ENCODE data around the gene AP1G1. TPM values are rescaled to one million over a fixed set of nuclear protein-coding genes. Genes with fewer than 3 reads are reported as not detected.
A peak's percentile ranks its signal among the peaks of the same experiment; 100 is the strongest.

AP1G1 gene
- total and polyA plus RNA-seq, 10 of the 15 experiments (the other 5 are each of a cell fraction or from before 2014, with no cell fraction given): 5.9 to 83.7 (median 47.8) TPM

DNA sequence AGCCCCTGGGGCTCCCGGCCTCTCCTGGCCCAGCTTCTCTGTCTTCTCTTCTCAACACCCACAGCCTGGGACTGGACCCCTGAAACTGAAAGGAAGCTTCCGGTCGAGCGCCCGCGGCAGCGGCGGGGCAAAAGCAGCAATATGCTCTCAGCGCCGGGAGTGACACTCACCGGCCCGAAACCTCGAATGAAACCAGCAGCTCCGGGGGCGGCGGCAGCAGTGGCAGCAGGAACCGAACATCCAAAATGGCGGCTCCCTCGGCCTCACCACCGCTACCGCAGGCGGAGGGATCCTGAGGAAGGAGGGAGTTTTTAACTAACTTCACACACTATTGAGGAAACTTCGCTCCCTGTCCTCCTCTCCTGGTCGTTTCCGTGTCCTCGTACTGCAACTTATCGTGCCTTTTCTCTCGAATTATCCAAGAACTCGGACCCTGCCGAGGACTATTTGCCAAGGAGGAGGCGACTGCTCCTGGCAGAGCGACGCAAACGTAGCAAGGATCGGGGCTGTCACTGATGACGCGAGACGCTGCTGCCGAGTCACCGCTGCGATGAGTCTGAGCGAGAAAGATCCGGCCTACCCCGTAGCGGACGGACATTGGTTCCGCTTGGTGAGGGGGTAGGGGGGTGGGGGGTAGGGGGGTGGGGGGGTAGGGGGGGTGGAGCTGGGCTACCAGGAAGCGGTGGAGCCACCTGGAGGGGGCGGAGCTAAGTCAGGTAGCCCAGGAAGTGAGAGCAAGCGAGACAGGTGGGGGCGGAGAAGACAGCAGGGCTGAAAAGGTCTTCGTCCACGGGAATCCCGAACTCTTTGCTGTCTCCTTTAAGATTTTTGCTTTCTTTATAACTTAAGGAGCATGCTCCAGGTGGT, at the start of gene AP1G1 (continued):
- 0 out of 2 replicates have a peak, but pooled peaks have one; percentile 76 for TF ChIP-seq GATAD2B (conservative IDR thresholded peaks at IDR 0.05; ENCODE audit: low read depth)
- TF ChIP-seq, protein P1, sequence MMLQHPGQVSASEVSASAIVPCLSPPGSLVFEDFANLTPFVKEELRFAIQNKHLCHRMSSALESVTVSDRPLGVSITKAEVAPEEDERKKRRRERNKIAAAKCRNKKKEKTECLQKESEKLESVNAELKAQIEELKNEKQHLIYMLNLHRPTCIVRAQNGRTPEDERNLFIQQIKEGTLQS (IDR thresholded peaks at IDR 0.05; ENCODE audit: borderline replicate concordance, extremely low read depth, low read depth, low read length): 0 out of 2 replicates have a peak, but pooled peaks have one; percentile 46
- peak; percentile 80 for TF ChIP-seq TCF12 (IDR thresholded peaks at IDR 0.05; ENCODE audit: low read depth, low read length)
- TF ChIP-seq, protein P2, sequence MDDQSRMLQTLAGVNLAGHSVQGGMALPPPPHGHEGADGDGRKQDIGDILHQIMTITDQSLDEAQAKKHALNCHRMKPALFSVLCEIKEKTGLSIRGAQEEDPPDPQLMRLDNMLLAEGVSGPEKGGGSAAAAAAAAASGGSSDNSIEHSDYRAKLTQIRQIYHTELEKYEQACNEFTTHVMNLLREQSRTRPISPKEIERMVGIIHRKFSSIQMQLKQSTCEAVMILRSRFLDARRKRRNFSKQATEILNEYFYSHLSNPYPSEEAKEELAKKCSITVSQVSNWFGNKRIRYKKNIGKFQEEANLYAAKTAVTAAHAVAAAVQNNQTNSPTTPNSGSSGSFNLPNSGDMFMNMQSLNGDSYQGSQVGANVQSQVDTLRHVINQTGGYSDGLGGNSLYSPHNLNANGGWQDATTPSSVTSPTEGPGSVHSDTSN (IDR thresholded peaks at IDR 0.05; ENCODE audit: insufficient replicate concordance, low read depth, low read length): peak; percentile 69
- no peak for TF ChIP-seq CHD4 (IDR thresholded peaks at IDR 0.05)
- TF ChIP-seq, protein P3, sequence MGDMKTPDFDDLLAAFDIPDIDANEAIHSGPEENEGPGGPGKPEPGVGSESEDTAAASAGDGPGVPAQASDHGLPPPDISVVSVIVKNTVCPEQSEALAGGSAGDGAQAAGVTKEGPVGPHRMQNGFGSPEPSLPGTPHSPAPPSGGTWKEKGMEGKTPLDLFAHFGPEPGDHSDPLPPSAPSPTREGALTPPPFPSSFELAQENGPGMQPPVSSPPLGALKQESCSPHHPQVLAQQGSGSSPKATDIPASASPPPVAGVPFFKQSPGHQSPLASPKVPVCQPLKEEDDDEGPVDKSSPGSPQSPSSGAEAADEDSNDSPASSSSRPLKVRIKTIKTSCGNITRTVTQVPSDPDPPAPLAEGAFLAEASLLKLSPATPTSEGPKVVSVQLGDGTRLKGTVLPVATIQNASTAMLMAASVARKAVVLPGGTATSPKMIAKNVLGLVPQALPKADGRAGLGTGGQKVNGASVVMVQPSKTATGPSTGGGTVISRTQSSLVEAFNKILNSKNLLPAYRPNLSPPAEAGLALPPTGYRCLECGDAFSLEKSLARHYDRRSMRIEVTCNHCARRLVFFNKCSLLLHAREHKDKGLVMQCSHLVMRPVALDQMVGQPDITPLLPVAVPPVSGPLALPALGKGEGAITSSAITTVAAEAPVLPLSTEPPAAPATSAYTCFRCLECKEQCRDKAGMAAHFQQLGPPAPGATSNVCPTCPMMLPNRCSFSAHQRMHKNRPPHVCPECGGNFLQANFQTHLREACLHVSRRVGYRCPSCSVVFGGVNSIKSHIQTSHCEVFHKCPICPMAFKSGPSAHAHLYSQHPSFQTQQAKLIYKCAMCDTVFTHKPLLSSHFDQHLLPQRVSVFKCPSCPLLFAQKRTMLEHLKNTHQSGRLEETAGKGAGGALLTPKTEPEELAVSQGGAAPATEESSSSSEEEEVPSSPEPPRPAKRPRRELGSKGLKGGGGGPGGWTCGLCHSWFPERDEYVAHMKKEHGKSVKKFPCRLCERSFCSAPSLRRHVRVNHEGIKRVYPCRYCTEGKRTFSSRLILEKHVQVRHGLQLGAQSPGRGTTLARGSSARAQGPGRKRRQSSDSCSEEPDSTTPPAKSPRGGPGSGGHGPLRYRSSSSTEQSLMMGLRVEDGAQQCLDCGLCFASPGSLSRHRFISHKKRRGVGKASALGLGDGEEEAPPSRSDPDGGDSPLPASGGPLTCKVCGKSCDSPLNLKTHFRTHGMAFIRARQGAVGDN (IDR thresholded peaks at IDR 0.05): peak; percentile 38; the same call in 1 of the 2 replicates
- no peak for TF ChIP-seq SUZ12 (IDR thresholded peaks at IDR 0.05; ENCODE audit: unreplicated experiment)
- TF ChIP-seq ZNF24 (IDR thresholded peaks at IDR 0.05): no peak
- peak; percentile 17; the same call in 2 of the 3 replicates for TF ChIP-seq POU2F2 (IDR thresholded peaks at IDR 0.05; ENCODE audit: borderline replicate concordance, low read depth, low read length)
- TF ChIP-seq, protein P4, sequence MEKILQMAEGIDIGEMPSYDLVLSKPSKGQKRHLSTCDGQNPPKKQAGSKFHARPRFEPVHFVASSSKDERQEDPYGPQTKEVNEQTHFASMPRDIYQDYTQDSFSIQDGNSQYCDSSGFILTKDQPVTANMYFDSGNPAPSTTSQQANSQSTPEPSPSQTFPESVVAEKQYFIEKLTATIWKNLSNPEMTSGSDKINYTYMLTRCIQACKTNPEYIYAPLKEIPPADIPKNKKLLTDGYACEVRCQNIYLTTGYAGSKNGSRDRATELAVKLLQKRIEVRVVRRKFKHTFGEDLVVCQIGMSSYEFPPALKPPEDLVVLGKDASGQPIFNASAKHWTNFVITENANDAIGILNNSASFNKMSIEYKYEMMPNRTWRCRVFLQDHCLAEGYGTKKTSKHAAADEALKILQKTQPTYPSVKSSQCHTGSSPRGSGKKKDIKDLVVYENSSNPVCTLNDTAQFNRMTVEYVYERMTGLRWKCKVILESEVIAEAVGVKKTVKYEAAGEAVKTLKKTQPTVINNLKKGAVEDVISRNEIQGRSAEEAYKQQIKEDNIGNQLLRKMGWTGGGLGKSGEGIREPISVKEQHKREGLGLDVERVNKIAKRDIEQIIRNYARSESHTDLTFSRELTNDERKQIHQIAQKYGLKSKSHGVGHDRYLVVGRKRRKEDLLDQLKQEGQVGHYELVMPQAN (conservative IDR thresholded peaks at IDR 0.05): peak; percentile 83
- TF ChIP-seq EED (IDR thresholded peaks at IDR 0.05; ENCODE audit: low read depth): peak; percentile 35; the same call in 1 of the 2 replicates
- TF ChIP-seq ZBED1 (IDR thresholded peaks at IDR 0.05; ENCODE audit: borderline replicate concordance): peak; percentile 58; the same call in 1 of the 2 replicates
- TF ChIP-seq IKZF2 (IDR thresholded peaks at IDR 0.05): peak; percentile 85
- peak; percentile 94 for TF ChIP-seq RB1 (IDR thresholded peaks at IDR 0.05; ENCODE audit: borderline replicate concordance)
- TF ChIP-seq, protein P5, sequence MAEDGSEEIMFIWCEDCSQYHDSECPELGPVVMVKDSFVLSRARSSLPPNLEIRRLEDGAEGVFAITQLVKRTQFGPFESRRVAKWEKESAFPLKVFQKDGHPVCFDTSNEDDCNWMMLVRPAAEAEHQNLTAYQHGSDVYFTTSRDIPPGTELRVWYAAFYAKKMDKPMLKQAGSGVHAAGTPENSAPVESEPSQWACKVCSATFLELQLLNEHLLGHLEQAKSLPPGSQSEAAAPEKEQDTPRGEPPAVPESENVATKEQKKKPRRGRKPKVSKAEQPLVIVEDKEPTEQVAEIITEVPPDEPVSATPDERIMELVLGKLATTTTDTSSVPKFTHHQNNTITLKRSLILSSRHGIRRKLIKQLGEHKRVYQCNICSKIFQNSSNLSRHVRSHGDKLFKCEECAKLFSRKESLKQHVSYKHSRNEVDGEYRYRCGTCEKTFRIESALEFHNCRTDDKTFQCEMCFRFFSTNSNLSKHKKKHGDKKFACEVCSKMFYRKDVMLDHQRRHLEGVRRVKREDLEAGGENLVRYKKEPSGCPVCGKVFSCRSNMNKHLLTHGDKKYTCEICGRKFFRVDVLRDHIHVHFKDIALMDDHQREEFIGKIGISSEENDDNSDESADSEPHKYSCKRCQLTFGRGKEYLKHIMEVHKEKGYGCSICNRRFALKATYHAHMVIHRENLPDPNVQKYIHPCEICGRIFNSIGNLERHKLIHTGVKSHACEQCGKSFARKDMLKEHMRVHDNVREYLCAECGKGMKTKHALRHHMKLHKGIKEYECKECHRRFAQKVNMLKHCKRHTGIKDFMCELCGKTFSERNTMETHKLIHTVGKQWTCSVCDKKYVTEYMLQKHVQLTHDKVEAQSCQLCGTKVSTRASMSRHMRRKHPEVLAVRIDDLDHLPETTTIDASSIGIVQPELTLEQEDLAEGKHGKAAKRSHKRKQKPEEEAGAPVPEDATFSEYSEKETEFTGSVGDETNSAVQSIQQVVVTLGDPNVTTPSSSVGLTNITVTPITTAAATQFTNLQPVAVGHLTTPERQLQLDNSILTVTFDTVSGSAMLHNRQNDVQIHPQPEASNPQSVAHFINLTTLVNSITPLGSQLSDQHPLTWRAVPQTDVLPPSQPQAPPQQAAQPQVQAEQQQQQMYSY (CRISPR knock-in tag; IDR thresholded peaks at IDR 0.05): no peak
